Measurements from ENCODE around the gene PPARD. TPM values are rescaled to one million over a fixed set of nuclear protein-coding genes. Genes with fewer than 3 reads are reported as not detected.
A peak's percentile ranks its signal among the peaks of the same experiment; 100 is the strongest.

The PPARD gene
- total RNA-seq, 4 donors from 2014 or later: 1.5 to 26.6 (median 7.8) TPM

DNA sequence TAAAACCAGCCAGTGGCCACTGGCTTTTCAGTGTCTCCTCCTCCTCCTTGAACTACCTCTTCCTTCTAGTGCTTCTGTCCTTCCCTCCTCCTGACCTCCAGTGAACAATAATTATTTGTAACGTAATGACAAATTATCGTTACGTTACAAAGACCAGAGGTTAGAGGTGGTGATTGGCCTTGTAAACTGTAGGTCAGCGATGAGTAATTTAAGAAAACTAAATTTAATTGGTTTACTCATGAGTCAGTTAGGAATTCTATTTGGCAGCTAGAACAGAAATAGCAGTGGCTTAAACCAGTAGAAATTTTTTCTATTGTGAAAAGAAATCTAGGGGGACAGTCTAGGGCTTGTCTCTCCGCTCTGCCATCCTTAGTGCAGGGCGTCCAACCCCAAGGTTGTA, 38.8 kb downstream of the PPARD start:
- TF ChIP-seq, protein P1, sequence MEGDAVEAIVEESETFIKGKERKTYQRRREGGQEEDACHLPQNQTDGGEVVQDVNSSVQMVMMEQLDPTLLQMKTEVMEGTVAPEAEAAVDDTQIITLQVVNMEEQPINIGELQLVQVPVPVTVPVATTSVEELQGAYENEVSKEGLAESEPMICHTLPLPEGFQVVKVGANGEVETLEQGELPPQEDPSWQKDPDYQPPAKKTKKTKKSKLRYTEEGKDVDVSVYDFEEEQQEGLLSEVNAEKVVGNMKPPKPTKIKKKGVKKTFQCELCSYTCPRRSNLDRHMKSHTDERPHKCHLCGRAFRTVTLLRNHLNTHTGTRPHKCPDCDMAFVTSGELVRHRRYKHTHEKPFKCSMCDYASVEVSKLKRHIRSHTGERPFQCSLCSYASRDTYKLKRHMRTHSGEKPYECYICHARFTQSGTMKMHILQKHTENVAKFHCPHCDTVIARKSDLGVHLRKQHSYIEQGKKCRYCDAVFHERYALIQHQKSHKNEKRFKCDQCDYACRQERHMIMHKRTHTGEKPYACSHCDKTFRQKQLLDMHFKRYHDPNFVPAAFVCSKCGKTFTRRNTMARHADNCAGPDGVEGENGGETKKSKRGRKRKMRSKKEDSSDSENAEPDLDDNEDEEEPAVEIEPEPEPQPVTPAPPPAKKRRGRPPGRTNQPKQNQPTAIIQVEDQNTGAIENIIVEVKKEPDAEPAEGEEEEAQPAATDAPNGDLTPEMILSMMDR (IDR thresholded peaks at IDR 0.05): no peak
- TF ChIP-seq POLR2A (IDR thresholded peaks at IDR 0.05): no peak
- DNase-seq: no peak
- no peaks in the 10 kb centered on the region for H3K27me3 ChIP-seq
- no peaks in the 10 kb centered on the region for H3K4me1 ChIP-seq
- H3K4me3 ChIP-seq: no peak overlapping the region
- no peak overlapping the region for H3K27ac ChIP-seq
- H3K36me3 ChIP-seq: no peaks in the 10 kb centered on the region
- H3K9me3 ChIP-seq: no peaks in the 10 kb centered on the region
- intact Hi-C loops (cut with DNase I; ENCODE audit: low total_unique reads): no loop called here

DNA sequence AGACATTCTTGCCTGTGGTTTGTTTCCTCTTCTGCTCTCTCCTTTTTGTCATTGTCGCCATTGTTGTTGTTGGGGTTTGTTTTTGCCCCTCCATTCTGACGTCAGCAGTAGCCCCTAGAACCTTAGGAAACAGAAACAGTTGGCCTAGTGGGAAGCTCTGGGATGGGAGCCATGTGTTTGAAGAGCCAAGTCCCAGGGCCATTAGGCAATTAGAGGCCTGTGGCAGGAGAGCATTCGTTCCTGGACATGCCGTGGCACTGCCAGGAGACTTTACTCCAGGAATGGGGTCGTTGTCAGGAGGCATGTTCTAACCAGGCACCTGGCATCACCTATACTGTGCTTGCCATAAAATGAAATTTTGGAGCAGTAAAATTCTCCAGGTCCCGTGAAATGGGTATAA, 39.7 kb downstream of the PPARD start:
- no peaks in the 10 kb centered on the region for H3K27me3 ChIP-seq
- H3K9me3 ChIP-seq: no peaks in the 10 kb centered on the region
- intact Hi-C loops (cut with DNase I; ENCODE audit: low total_unique reads): no loop called here
- no peak for DNase-seq
- no peaks in the 10 kb centered on the region for H3K4me1 ChIP-seq
- no peak overlapping the region for H3K27ac ChIP-seq
- TF ChIP-seq POLR2A (IDR thresholded peaks at IDR 0.05): no peak
- H3K36me3 ChIP-seq: no peaks in the 10 kb centered on the region
- H3K4me3 ChIP-seq: no peak overlapping the region

DNA sequence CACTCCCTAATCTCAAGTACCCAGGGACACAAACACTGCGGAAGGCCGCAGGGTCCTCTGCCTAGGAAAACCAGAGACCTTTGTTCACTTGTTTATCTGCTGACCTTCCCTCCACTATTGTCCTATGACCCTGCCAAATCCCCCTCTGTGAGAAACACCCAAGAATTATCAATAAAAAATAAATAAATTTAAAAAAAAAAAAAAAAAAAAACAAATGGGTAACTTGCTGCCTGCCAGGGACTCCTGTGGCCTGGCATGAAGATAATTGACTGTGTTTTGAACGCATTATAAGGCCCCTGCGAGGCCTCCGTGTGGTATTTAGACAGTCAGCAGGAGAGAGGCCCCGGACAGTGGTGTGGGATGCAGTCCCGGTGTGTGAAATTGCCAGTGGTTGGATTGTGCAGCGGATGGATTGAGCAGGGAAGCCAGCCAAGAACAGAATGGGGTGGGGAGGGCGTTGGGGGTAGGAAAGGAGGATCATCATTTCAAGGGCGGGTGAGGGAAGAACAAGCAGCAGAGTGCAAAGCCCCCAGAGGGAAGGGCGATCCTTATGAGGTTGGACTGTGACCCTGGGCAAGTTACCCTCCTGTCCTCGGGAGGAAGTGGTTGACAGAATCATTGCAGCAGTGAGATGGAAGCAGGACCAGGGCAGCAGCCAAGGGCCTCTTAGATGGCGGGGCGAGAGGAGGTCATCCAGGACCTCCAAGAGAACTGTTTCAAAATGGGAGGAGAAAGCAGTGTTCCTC, 43.3 kb downstream of the PPARD start:
- Histone ChIP-seq H3K9me3 (no peaks in the 10 kb centered on the region), H3K4me1 (no peaks in the 10 kb centered on the region), H3K4me3 (no peak overlapping the region), H3K36me3 (no peaks in the 10 kb centered on the region), H3K27ac (no peak overlapping the region), H3K27me3 (no peaks in the 10 kb centered on the region)
- intact Hi-C loops (cut with DNase I; ENCODE audit: low total_unique reads): no loop called here
- TF ChIP-seq, protein P1 (IDR thresholded peaks at IDR 0.05): no peak
- no peak for TF ChIP-seq POLR2A (IDR thresholded peaks at IDR 0.05)
- peak in 1 of 2 donors; percentile 42 for DNase-seq

DNA sequence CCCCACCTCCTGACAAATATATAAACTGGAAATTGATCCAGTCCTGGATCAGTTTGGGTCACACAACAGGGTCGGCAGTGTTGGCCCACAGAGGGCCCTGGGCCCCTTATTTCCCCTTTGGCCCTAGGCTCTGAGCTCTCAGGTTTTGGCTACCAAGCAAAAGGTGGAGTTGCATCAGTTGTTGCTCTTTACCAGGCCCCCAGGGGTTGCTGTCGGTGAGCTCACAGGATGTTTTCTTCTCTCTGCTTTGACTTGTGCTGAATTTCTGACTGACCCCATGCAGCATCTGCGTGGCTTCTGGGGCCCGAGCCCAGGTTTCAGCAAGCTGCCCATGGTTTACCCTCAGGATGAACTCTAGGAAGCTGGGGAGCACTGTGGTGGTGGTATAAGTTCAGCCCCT, 44.6 kb downstream of the PPARD start:
- DNase-seq: no peak
- intact Hi-C loops (cut with DNase I; ENCODE audit: low total_unique reads): no loop called here

DNA sequence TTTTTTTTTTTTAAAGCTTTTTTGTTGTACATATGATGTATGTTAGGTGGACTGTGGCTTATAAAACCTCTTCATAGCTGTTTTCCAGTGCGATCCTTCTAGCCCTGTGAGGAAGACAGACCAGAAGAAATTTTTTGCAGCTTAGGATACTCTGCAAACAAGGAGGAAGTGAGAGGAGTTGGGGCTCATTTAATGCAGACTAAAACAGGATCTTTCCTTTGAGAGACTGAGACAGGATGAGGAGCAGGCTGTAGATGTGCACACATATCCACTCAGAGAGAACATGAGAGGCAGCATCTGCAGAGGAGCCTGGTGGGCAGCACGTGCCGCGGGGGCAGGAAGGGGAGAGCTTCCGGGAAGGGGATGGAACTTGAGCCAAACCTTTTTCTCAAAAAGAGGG, 45.7 kb downstream of the PPARD start:
- DNase-seq: no peak
- no peaks in the 10 kb centered on the region for H3K9me3 ChIP-seq
- TF ChIP-seq POLR2A (IDR thresholded peaks at IDR 0.05): no peak
- TF ChIP-seq, protein P1 (IDR thresholded peaks at IDR 0.05): no peak
- intact Hi-C loops (cut with DNase I; ENCODE audit: low total_unique reads): no loop called here
- no peaks in the 10 kb centered on the region for H3K36me3 ChIP-seq
- H3K4me1 ChIP-seq: no peaks in the 10 kb centered on the region
- H3K4me3 ChIP-seq: no peak overlapping the region
- no peak overlapping the region for H3K27ac ChIP-seq
- H3K27me3 ChIP-seq: no peaks in the 10 kb centered on the region

More for the DNA sequence above, 44.6 kb downstream of the PPARD start:
- Histone ChIP-seq H3K27me3 (no peaks in the 10 kb centered on the region), H3K4me3 (no peak overlapping the region), H3K27ac (no peak overlapping the region), H3K9me3 (no peaks in the 10 kb centered on the region), H3K36me3 (no peaks in the 10 kb centered on the region), H3K4me1 (no peaks in the 10 kb centered on the region)
- no peak for TF ChIP-seq POLR2A (IDR thresholded peaks at IDR 0.05)
- TF ChIP-seq, protein P1 (IDR thresholded peaks at IDR 0.05): no peak

Measured in uterus (tissue), 4 donors.